ENCODE measurements around the gene CCDC81. TPM values are rescaled to one million over a fixed set of nuclear protein-coding genes. Genes with fewer than 3 reads are reported as not detected.
A peak's percentile ranks its signal among the peaks of the same experiment; 100 is the strongest.

CCDC81 gene
- polyA plus RNA-seq, 3 donors = 0.11 to 0.31 (median 0.24) TPM

GRCh38 chr11:86459682-86460460 lies 85.2 kb downstream of the CCDC81 start:
- H3K4me3 Mint-ChIP-seq = no peak overlapping the region
- H3K27me3 ChIP-seq (ENCODE audit: control insufficient read depth in 2 of 2, insufficient read depth in 2 of 2, low read length in 2 of 2) = no peaks in the 10 kb centered on the region
- no peaks in the 10 kb centered on the region for H3K79me2 ChIP-seq (ENCODE audit: insufficient read depth, low read length)
- intact Hi-C loops (cut with micrococcal nuclease) = loop anchor here in 1 of 2 donors (5.0 kb wide), 1 partner anchor 357 kb away; no protein-coding TSS in a partner anchor
- DNase-seq = no peak
- 92% methylated on average over 3 of the region's 3 CpGs for WGBS (ENCODE audit: insufficient coverage)
- H3K36me3 ChIP-seq (replicated peaks in 1 of 2; ENCODE audit: control insufficient read depth in 1 of 2, insufficient read depth in 2 of 2, low read length in 2 of 2) = no peaks in the 10 kb centered on the region
- peak overlapping the region in 1 of 7 donors; percentile 22 for H3K27ac Mint-ChIP-seq
- no peaks in the 10 kb centered on the region for H4K20me1 ChIP-seq (ENCODE audit: insufficient read depth, low read length)
- peaks cover 0 to 2% of the 10 kb centered on the region in 2 donors for H3K4me1 ChIP-seq (ENCODE audit: control insufficient read depth in 1 of 2, insufficient read depth in 2 of 2, low read length in 2 of 2)
- no peak for TF ChIP-seq CTCF (IDR thresholded peaks at IDR 0.05)
- H3K9me3 Mint-ChIP-seq = no peaks in the 10 kb centered on the region
- no peaks in the 10 kb centered on the region for H3K36me3 Mint-ChIP-seq
- H3K4me2 ChIP-seq (replicated peaks; ENCODE audit: extremely low read depth, low read length, poor library complexity, severe bottlenecking) = no peak overlapping the region
- no peak overlapping the region for H3K27ac ChIP-seq (ENCODE audit: low read depth in 1 of 2, low read length in 2 of 2)
- H3K4me3 ChIP-seq (replicated peaks in 1 of 3; ENCODE audit: low read depth in 2 of 3, low read length in 3 of 3) = no peak overlapping the region
- peaks cover 17% of the 10 kb centered on the region for H3K4me1 Mint-ChIP-seq
- no peak overlapping the region for H3K9ac ChIP-seq (ENCODE audit: insufficient read depth, low read length, poor library complexity, severe bottlenecking)
- no peak overlapping the region for H2AFZ ChIP-seq (ENCODE audit: insufficient read depth, low read depth, low read length, poor library complexity, severe bottlenecking)
- H3K27me3 Mint-ChIP-seq (ENCODE audit: low read depth in 3 of 3) = peaks cover 0 to 1% (median 0%) of the 10 kb centered on the region in 3 donors
- H3K9me3 ChIP-seq (replicated peaks in 1 of 2; ENCODE audit: control insufficient read depth in 1 of 2, insufficient read depth in 1 of 2, low read length in 2 of 2) = no peaks in the 10 kb centered on the region

- H3K27ac Mint-ChIP-seq = peak overlapping the region in 1 of 7 donors; percentile 59
- peaks cover 17% of the 10 kb centered on the region for H3K4me1 Mint-ChIP-seq
- no peaks in the 10 kb centered on the region for H4K20me1 ChIP-seq (ENCODE audit: insufficient read depth, low read length)
- no peak overlapping the region for H3K4me2 ChIP-seq (replicated peaks; ENCODE audit: extremely low read depth, low read length, poor library complexity, severe bottlenecking)
- WGBS (ENCODE audit: insufficient coverage) = 47% methylated on average over 2 of the region's 9 CpGs
- H3K79me2 ChIP-seq (ENCODE audit: insufficient read depth, low read length) = no peaks in the 10 kb centered on the region
- no peak for TF ChIP-seq CTCF (IDR thresholded peaks at IDR 0.05)
- no peak for DNase-seq
- intact Hi-C loops (cut with micrococcal nuclease) = no loop called here
- no peak overlapping the region for H3K4me3 Mint-ChIP-seq
- no peaks in the 10 kb centered on the region for H3K36me3 ChIP-seq (replicated peaks in 1 of 2; ENCODE audit: control insufficient read depth in 1 of 2, insufficient read depth in 2 of 2, low read length in 2 of 2)
- peaks cover 0 to 1% (median 0%) of the 10 kb centered on the region in 3 donors for H3K27me3 Mint-ChIP-seq (ENCODE audit: low read depth in 3 of 3)
- H3K9me3 Mint-ChIP-seq = no peaks in the 10 kb centered on the region
- H3K36me3 Mint-ChIP-seq = no peaks in the 10 kb centered on the region
- H3K4me1 ChIP-seq (ENCODE audit: control insufficient read depth in 1 of 2, insufficient read depth in 2 of 2, low read length in 2 of 2) = peaks cover 0 to 2% of the 10 kb centered on the region in 2 donors
- H3K4me3 ChIP-seq (replicated peaks in 1 of 3; ENCODE audit: low read depth in 2 of 3, low read length in 3 of 3) = no peak overlapping the region
- no peaks in the 10 kb centered on the region for H3K9me3 ChIP-seq (replicated peaks in 1 of 2; ENCODE audit: control insufficient read depth in 1 of 2, insufficient read depth in 1 of 2, low read length in 2 of 2)
- no peaks in the 10 kb centered on the region for H3K27me3 ChIP-seq (ENCODE audit: control insufficient read depth in 2 of 2, insufficient read depth in 2 of 2, low read length in 2 of 2)
- no peak overlapping the region for H3K27ac ChIP-seq (ENCODE audit: low read depth in 1 of 2, low read length in 2 of 2)
- no peak overlapping the region for H3K9ac ChIP-seq (ENCODE audit: insufficient read depth, low read length, poor library complexity, severe bottlenecking)
- H2AFZ ChIP-seq (ENCODE audit: insufficient read depth, low read depth, low read length, poor library complexity, severe bottlenecking) = no peak overlapping the region
Observed at GRCh38 chr11:86460461-86461385, 86.0 kb downstream of the CCDC81 start.
